ENCODE data around the gene CLCN4. TPM values are rescaled to one million over a fixed set of nuclear protein-coding genes. Genes with fewer than 3 reads are reported as not detected.

CLCN4 gene
- 4.0 TPM for total RNA-seq (2013)
- polyA plus RNA-seq = 1 to 10 TPM in 2 of 3 donors, under 1 TPM in 1; 0.27 to 1.9 (median 1.3) TPM
- 0.83 and 1.3 TPM in 2 replicates for polyA minus RNA-seq
- total RNA-seq = 0.93 to 8.7 (median 3.2) reads per million in 11 experiments

GRCh38 chrX:10156199-10157031 is at the start of gene CLCN4:
TSS of gene CLCN4 (plus strand) at chrX:10156975. CDS start at chrX:10185033, 28,058 bp downstream.
- H2AFZ ChIP-seq (ENCODE audit: insufficient read depth, low read depth, low read length, poor library complexity, severe bottlenecking) = peak within 1 kb of the TSS; percentile 57
- H3K4me1 ChIP-seq (ENCODE audit: control insufficient read depth in 1 of 2, insufficient read depth in 2 of 2, low read length in 2 of 2) = peaks cover 16 to 22% of the 10 kb centered on the region in 2 donors
- Mint-ChIP-seq H3K9me3 (peaks cover 0 to 3% (median 2%) of the 10 kb centered on the region in 7 donors), H3K4me3 (peak within 1 kb of the TSS; percentile 74 to 89), H3K27ac (peak within 1 kb of the TSS in 6 of 7 donors; percentile 46 to 81 (median 77)), H3K36me3 (peaks cover 0 to 10% of the 10 kb centered on the region in 2 donors), H3K27me3 (ENCODE audit: low read depth in 3 of 3) (peaks cover 11 to 48% (median 31%) of the 10 kb centered on the region in 3 donors), H3K4me1 (peaks cover 15% of the 10 kb centered on the region)
- H3K9ac ChIP-seq (ENCODE audit: insufficient read depth, low read length, poor library complexity, severe bottlenecking) = peak within 1 kb of the TSS; percentile 18
- no peaks in the 10 kb centered on the region for H3K79me2 ChIP-seq (ENCODE audit: insufficient read depth, low read length)
- no peak for TF ChIP-seq CTCF (IDR thresholded peaks at IDR 0.05)
- peak within 1 kb of the TSS; percentile 15 to 68 (median 45) for H3K4me3 ChIP-seq (replicated peaks in 1 of 3; ENCODE audit: low read depth in 2 of 3, low read length in 3 of 3)
- peak within 1 kb of the TSS; percentile 69 for H3K4me2 ChIP-seq (replicated peaks; ENCODE audit: extremely low read depth, low read length, poor library complexity, severe bottlenecking)
- H3K9me3 ChIP-seq (replicated peaks in 1 of 2; ENCODE audit: control insufficient read depth in 1 of 2, insufficient read depth in 1 of 2, low read length in 2 of 2) = no peaks in the 10 kb centered on the region
- whole genome bisulfite sequencing (ENCODE audit: insufficient coverage) = 0% methylated on average over 14 of the region's 27 CpGs
- peak; percentile 18 to 61 (median 51) for DNase-seq
- H3K27ac ChIP-seq (ENCODE audit: low read depth in 1 of 2, low read length in 2 of 2) = peak within 1 kb of the TSS in 1 of 2 donors; percentile 65
- H3K36me3 ChIP-seq (replicated peaks in 1 of 2; ENCODE audit: control insufficient read depth in 1 of 2, insufficient read depth in 2 of 2, low read length in 2 of 2) = no peaks in the 10 kb centered on the region
- intact Hi-C loops (cut with micrococcal nuclease) = no loop called here
- H3K27me3 ChIP-seq (ENCODE audit: control insufficient read depth in 2 of 2, insufficient read depth in 2 of 2, low read length in 2 of 2) = peaks cover 23 to 42% of the 10 kb centered on the region in 2 donors
- no peaks in the 10 kb centered on the region for H4K20me1 ChIP-seq (ENCODE audit: insufficient read depth, low read length)

DNA sequence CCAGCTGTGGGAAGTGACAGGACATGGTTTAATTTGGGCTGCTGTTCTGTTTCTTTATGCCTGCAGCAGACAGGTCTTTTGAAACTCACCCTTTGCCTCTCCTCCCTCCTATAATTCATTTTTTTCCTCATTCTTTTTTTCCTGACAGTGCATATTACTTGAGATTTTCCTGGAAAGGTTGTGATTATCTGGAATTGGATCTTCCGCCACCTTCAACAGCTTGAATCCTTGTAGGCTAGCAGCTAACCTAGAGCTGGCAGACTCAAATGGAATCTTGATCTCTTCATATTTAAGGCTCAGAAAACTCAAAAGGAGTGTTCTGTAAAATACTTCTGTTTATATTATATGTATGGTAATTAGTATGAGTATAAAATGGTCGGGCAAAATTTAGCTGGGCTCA is 49.3 kb upstream of the CLCN4 start:
- Mint-ChIP-seq H3K27ac (no peak overlapping the region), H3K9me3 (peaks cover 0 to 7% (median 0%) of the 10 kb centered on the region in 7 donors), H3K4me3 (no peak overlapping the region), H3K27me3 (ENCODE audit: low read depth in 3 of 3) (peaks cover 0 to 4% (median 2%) of the 10 kb centered on the region in 3 donors), H3K36me3 (peaks cover 11 to 19% of the 10 kb centered on the region in 2 donors), H3K4me1 (peaks cover 30% of the 10 kb centered on the region)
- Histone ChIP-seq H3K9ac (ENCODE audit: insufficient read depth, low read length, poor library complexity, severe bottlenecking) (no peak overlapping the region), H3K9me3 (replicated peaks in 1 of 2; ENCODE audit: control insufficient read depth in 1 of 2, insufficient read depth in 1 of 2, low read length in 2 of 2) (no peaks in the 10 kb centered on the region), H3K27ac (ENCODE audit: low read depth in 1 of 2, low read length in 2 of 2) (no peak overlapping the region), H3K79me2 (ENCODE audit: insufficient read depth, low read length) (no peaks in the 10 kb centered on the region), H3K4me2 (replicated peaks; ENCODE audit: extremely low read depth, low read length, poor library complexity, severe bottlenecking) (no peak overlapping the region), H2AFZ (ENCODE audit: insufficient read depth, low read depth, low read length, poor library complexity, severe bottlenecking) (no peak overlapping the region), H3K27me3 (ENCODE audit: control insufficient read depth in 2 of 2, insufficient read depth in 2 of 2, low read length in 2 of 2) (no peaks in the 10 kb centered on the region), H3K36me3 (replicated peaks in 1 of 2; ENCODE audit: control insufficient read depth in 1 of 2, insufficient read depth in 2 of 2, low read length in 2 of 2) (peaks cover 0 to 7% of the 10 kb centered on the region in 2 donors), H4K20me1 (ENCODE audit: insufficient read depth, low read length) (no peaks in the 10 kb centered on the region), H3K4me3 (replicated peaks in 1 of 3; ENCODE audit: low read depth in 2 of 3, low read length in 3 of 3) (no peak overlapping the region), H3K4me1 (ENCODE audit: control insufficient read depth in 1 of 2, insufficient read depth in 2 of 2, low read length in 2 of 2) (peaks cover 10 to 17% of the 10 kb centered on the region in 2 donors)
- intact Hi-C loops (cut with micrococcal nuclease) = no loop called here
- TF ChIP-seq CTCF (IDR thresholded peaks at IDR 0.05) = no peak
- WGBS (ENCODE audit: insufficient coverage) = no CpG with 5 or more reads among the region's 2 CpGs
- no peak for DNase-seq
